GM21390 (cell line): Measurements from ENCODE around the gene ITK.

Source experiments
- ATAC-seq: cut with Tn5 transposase; IDR thresholded peaks from one replicate; pipeline ENCODE4 v1.9.1; 2021; ENCODE audit not compliant: unreplicated experiment

The ITK gene

DNA sequence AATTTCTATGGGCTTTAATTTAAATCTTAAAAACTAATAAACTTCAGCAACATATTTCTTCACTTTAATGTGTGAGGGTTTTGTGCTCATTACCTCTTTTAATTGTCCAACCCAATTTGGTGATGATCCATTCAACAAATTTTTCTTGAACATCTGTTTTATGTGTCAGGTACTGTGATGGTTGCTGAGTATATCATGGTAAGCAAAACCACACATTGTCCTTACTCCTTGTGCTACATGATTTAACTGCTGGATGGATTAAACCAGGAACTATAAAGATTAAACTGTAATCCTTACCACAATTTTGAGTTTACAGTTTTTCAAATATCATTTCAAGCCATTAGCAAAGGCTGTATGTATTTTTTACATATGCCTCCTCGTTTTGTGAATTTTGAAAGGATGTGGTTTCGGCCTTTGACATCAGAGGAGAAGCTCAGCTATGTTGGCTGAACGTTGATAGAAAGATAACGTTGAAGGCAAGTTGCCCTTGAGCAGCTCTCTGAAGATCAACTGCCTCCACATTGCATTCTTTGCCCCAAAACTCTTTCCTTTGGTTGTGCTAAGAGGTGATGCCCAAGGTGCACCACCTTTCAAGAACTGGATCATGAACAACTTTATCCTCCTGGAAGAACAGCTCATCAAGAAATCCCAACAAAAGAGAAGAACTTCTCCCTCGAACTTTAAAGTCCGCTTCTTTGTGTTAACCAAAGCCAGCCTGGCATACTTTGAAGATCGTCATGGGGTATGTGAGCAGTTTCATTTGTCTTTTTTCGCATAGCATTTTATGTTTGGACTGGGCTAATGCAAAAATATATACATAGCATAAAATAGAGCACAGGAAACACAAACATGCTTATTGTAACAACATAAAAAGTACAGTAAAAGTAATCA, at the start of gene ITK:
Gene ITK (plus strand): TSS at position 467 of the 891 bp plus-strand sequence. CDS start 138 bp downstream, at position 605.
- no peak for ATAC-seq

DNA sequence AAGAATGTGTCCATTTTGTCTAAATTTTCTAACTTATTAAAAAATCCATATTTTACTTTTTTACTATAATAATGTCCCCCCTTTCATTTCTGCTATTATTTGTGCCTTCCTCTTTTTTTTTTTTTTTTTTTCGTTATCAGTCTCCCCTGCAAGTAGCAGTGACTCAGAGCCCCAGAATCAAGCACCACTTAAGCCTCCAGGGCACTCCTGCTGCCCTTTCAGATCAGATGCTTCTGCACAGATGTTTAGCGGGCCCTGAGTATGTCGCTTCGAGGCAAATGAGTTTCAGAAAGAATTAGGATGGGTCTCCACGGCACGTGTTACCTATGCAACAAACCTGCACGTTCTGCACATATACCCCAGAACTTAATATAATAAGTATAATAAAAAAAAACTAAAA, 49.7 kb upstream of the ITK start:
- ATAC-seq: no peak

DNA sequence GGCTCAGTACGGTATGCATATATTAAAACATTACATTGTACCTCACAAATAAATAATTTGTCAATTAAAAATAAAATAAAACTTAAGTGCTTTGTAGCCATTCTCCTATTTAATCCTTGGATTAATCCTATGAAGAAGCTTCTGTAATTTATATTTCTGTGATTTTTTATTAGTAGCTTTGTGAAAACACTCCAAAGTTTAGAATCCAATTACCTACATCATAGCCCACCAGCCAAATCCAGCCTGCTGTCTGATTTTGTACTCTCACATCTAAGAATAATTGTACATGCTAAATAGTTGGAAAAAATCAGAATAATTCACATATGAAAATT, 48.4 kb upstream of the ITK start:
- ATAC-seq: no peak

DNA sequence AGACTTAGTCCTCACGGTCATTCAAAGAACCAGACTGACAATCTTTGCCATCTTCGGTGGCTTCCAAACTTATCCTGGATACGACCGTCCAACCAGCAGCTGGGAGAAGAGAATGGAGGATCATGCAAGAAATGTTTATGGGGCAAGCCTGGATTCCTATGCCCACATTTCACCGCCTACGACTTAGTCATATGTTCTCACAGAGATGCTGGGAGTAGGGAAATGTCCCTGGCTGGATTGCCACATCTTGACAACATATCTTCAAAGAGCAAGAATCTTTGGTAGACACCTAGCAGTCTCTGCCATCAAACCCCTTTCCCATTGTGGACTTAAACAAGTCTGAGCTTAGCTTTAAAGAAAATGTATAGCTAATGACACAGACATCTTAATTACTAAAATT, 42.9 kb upstream of the ITK start:
- no peak for ATAC-seq

DNA sequence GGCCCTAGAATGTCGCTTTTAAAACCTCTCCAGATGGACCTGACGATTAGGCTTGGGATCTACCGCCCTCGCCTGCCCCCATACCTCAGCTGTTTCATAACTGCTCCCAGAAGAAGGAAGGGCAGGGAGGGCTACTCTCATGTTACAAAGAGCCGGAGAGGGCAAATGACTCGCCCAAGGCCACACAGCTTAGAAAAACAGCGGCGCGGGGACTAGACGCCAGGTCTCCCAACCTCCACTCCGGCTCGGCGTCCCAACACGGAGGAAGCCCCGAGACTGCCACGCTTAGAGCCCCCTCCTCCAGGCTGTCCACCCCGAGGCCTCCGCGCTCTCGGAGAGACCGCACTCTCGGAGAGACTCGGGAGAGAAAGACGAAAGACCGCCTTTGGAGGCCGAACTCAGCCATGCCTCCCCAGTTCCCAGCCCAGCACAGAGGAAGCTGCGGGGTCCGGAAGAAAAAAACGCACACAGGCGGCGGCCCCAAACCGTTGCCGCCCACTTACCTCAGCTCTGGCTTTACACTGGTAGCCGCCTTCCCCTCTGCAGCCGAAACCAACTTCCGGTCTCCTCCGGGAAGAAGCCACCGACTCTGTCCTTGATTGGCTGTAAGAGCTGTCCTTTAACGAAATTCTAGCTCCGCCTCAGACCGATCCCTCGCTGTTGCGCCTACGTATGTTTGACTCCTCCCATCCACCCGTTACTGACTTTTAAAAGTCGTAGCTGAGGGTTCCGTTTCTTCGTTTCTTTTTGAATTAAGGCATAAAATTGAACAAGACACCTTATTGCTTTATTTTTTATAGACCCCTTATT, 38.1 kb upstream of the ITK start, which contains the start of gene MED7:
Gene MED7 (minus strand): TSS at position 549 of the 810 bp plus-strand sequence. CDS start 3,434 bp downstream, outside the sequence.
- peak; percentile 99 for ATAC-seq

DNA sequence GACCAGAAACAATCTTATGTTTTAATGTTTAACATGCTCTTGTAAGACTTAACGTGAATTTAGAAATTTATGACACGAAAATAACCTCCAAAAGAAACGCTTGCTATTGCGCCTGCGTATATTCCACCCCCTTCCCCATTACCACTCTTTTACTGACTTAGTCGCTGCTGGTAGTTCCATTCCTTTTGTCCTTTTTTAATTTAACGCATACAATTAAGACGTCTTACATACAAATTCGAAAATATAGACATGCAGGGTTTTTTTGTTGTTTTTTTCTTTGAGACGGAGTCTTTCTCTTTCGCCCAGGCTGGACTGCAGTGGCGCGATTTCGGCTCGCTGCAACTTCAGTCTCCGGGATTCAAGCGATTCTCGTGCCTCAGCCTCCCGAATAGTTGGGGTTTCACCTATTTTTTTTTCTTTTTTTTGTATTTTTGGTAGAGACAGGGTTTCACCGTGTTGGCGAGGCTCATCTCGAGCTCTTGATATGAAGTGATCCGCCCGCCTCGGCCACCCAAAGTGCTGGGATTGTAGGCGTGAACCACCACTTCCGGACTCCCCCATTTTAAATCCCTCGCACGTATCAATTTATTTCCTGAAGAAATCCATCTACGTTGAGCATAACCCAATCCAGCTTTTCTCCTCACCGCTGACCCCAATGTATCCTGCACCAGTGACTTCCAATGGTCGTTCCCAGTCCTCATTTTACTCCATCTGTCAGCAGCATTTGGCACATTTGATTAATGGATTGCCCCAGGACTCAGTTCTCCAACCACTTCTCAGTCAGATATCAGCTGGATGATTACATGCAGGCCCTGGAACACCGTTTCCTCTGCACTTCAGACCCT, 37.3 kb upstream of the ITK start:
- peak; percentile 39 for ATAC-seq

DNA sequence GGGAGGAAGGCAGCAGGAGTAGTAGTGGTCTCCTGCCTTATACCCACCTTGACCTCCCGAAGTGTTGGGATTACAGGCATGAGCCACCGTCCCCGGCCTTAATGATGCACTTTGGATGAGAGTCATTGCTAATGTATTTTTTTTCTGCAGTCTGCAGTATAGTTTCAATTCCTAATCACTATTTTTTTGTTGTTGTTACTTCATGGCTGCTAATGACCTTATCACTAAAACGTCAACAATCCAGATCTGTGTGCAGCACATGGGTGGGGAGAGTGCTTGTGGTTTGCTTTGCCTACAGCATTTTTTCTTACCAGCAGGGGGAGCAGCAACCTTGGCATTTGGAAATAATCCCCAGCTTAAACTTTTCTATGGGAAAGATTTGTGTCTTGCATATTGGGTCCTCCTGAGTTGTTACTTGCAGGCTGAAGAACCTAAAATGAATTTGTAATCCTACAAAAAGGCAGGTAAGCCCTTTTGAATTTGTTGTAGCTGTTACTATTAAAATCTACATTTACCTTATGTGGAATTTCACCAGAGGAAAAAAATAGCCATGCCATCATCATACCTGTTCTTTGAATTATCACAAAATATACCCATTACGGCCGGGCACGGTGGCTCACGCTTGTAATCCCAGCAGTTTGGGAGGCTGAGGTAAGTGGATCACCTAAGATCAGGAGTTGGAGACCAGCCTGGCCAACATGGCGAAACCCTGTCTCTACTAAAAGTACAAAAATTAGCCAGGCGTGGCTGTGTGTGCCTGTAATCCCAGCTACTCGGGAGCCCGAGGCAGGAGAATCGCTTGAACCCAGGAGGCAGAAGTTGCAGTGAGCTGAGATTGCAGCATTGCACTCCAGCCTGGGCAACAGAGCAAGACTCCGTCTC, 31.7 kb upstream of the ITK start:
- peak; percentile 76 for ATAC-seq

DNA sequence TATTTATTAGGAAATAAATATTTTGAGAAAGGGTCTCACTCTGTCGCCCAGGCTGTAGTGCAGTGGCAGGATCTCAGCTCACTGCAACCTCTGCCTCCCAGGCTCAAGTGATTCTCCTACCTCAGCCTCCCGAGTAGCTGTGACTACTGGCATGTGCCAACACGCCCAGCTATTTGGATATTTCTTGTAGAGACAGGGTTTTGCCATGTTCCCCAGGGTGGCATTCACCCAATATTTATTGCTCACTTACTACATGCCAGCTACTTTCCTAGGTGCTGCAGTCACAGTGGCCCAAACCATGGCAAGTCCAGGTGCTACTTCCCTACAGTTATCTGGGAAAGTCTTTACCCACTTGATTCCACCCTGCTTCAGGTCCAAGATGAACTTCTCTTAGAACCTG, 29.6 kb upstream of the ITK start:
- ATAC-seq: no peak

DNA sequence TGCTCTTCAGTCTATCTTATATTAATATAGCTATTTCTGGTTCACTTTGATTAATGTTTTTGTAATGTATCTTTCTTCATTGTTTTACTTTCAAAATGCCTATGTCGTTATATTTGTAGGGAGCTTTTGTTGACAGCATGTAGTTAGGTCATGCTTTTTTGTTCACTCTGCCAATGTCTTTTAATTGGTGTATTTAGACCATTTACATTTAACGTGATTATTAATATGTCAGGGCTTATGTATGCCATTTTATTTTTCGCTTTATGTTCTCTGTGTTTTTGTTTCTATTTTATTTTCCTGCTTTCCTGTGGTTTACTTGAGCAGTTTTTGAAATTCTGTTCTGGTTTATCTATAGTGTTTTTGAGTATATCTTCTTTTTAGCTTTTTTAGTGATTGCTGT, 25.3 kb upstream of the ITK start:
- ATAC-seq: no peak

DNA sequence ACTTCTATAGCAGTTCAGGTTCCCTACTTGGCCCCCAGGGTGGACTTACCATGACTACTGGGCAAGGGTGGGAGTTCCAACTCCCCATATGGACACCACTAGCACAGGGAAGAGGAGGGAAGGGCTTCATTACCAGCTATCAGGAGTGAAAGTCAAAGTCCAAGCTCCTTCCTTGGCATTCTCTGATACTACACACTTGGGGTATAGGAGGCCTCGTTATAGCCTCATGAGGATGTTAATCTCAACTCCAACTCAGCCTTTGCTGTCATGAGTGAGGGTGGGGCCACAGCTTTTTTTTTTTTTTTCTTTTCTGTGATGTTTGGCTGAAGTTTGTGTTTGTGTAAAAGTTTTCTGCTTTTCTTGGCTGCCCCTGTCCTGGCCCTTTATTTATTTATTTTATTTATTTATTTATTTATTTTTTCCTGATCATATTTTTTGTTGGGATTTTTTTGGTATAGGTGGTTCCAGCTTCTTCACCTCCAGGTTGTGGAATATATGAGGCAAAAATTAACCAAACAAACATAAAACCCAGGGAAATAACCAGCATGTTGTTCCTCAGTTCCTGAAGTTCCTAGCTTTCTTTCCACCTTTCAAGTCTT, 23.2 kb upstream of the ITK start:
- ATAC-seq: no peak

DNA sequence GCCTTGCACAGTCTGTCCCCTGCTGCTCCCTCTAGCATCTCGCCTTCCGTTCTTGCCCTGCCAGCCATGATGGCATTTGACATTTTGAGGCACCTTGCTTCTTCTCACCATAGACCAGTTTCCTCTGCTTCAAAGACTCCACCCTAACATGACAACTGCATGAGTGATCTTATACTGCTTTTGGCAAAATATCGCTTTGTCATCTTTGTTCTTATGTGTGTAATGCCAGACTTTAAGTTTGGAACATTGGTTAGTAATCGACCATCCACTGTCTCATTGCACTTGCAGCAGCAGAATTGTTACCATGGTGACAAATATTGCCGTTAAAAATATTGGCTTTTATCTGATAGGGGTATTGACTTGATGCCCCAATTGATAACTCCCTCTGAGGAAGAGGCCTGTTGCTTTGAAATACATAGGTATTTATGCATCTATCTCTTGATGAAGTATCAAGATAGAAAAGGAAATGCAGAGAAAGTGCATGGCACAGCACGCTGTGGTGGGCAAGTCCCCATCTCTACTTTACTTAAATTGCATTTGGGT, 21.4 kb upstream of the ITK start:
- no peak for ATAC-seq

DNA sequence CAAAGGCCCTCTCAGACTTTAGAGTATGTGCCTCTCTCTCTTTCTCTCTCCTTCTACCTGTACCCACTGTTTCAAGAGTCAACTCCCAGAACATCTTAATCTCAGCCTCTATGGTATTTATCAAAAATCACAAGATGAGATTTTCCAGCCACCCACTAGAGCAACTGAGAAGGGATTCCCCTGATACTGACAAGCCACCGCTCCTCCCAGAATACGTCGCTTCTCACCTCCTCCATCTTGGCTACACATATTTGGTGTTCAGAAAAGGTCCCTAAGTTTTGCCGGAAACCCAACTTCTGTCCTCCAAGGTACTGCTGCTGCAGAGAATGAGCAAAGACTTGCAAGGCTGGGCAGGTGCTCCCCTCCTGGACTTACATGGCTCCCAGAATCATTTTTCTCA, 20.6 kb upstream of the ITK start:
- ATAC-seq: no peak

DNA sequence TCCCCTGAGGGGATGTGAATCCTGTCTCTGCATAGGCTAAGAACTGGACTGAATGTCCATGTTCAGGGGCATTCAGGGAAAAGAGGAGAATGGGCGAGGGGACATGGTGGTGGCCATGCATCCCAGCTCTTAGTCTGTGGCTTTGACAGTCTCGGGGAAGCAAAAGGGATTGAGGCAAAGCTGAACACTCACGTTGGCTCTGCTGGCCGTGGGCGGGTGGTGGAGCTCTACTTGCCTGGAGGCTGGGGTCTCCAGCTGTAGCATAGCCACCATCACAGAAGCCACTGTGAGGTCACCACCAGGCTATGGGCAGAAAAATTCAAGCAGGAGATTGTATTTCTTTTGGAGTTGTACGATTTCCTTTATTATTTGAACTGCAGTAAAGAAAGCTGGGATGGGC, 18.6 kb upstream of the ITK start:
- no peak for ATAC-seq

DNA sequence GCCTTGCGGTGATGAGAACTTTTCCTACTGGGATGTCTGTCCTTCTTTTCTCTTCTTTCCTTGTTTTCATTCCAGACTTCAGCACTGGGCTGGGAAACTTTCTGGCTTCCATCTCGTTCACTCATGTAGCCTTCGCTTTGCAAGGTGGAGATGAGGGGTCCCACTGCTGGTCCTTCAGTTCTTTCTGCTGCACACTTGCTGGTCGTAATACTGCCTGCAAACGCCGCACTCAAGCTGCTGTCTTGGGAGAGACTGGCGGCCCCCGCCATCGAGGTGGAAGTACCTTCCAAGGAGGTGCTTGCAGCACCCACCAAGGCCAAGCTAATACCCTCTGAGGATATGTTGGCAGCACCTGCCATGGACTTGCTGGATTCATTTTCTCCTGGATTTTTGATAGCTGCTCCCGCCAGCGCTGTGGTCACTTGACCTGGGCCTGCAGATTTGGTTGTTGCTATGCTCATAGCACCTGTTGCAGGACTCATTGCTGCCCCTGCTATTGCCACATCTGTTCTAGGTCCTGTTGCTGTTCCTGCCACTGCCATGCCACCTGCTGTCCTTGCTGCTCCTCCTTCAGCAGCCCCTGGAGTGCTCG, 17.6 kb upstream of the ITK start:
- no peak for ATAC-seq

DNA sequence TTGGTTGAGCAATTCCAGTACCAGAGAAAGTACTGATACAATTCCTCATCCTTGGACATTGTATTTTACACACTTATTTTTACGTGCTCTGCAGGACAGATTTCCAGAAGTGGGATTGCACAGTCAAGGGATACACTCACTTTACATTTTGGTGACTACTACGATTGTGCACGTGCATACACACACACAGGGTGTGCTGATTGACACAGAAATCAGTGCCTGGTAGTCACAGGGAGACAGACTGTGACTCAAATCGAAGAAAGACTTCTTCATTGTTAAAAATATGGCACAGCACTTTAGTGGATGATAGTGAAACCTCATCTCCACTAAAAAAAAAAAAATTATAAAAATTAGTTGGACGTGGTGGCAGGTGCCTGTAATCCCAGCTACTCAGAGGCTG, 16.1 kb upstream of the ITK start:
- ATAC-seq: no peak

DNA sequence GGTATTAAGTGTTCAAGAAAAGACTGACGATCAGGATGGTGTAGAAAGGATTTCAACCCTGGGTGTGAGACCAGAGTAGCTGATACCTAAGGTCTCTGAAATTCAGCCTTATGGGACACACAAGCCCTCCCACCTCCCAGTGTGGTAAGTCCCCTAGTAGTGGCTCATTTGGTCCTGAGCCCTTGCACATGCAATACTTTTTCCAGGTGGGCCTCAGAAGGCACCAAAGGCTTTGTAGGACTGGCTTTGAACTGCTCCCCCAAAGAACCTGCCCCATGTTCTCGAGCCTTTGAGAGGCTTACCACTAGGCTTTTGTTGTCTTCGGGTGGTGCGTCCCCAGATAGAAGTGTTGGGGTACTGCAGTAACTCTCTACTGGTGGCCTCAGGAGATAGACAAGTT, 15.4 kb upstream of the ITK start:
- ATAC-seq: no peak

DNA sequence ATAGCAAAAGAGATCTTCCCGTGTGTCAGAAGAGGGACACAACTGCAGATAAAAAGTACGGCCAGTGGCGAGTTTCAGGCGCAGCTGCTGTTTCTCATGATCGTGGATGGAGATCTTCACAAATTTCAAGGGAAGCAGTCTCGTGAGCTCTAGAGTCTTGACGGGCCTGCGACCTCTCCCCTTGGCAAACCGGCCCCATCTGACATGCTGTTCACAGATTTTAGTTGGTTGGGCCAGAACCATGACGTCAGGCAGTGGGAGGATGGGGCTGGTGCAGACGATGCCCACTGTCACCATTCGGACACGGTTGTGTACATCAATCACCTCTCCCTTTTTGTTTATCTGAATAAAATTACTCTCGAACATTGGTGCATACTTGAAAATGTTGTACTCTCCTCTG, 15.0 kb upstream of the ITK start:
- ATAC-seq: no peak

DNA sequence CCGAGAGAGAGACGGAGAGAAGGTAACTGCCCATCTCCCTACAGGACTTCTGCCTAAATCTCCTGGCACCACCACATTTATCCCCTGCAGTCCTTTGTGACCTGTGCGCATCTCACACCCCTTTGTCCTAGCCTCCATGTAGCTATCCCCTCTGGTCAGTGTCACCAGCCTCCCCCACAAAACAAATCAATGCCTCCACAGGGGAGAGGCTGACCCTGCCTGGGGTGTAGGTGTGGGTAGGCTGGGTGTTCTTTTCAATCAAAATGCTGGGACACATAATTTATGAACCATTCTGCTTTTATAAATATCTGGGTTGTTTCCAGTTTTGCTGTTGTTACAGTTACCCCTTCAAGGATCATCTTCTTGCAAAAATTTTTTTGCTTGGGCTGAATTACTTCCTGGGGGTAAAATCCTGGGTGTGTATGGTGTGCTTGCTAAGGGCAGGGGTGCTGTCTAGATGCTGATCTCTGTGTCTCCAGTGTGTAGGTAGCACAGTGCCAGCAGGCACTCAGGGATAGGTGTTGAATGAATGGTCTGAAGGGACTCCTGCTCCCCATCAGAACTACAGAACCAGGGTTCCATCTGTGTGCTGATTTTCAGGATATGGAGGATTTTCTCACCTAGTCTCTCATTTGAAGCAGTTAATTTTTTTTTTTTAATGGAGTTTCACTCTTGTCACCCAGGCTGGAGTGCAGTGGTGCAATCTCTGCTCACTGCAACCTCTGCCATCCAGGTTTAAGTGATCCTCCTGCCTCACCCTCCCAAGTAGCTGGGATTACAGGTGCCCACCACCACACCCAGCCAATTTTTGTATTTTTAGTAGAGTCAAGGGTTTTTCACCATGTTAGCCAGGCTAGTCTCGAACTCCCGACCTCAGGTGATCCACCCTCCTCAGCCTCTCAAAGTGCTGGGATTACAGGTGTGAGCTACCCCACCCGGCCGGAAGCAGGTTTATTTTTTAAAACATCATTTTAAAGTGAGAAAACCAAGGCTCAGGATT, 14.1 kb upstream of the ITK start, which contains the start of gene GARIN3:
Gene GARIN3 (minus strand): TSS at position 51 of the 1,000 bp plus-strand sequence. CDS start 96 bp downstream, outside the sequence.
- ATAC-seq: no peak
